ENCODE measurements around the gene MIA2.
"Not testable (repeated sequence)": the region's sequence is repeated elsewhere in the genome, so short reads cannot be mapped to it uniquely, and the experiment has no call there.

The MIA2 gene

DNA sequence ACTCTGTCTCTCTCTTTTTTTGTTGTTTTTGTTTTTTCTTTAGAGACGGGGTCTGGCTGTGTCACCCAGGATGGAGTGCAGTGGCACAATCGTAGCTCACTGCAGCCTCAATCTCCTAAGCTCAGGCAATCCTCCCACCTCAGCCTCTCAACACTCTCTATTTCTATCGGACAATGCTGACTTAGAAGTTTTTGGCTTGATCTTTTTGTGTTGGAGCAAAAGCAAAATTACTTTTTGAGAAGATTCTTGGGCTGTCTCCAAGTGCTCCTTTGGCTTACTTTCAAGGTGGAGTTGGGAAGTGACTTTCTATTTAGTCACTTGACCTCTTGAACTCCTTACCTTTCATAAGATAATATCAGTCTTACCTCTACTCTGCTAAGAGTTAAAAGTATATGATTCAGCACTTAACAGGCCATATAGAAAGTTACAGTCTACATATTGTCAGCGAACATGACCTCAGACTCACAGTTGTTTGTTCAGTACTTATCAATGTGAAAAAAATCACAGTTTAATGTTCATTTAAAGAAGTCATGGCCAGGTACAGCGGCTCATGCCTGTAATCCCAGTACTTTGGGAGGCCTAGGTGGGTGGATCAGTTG is 15.4 kb upstream of the MIA2 start:
- in situ Hi-C loops (cut with HindIII; ENCODE audit: low pct_ligation_motif_present, low sequenced_read_pairs): no loop called here
- no peaks in the 10 kb centered on the region for H3K27me3 ChIP-seq (replicated peaks)
- no peak for DNase-seq
- no peak overlapping the region for H3K27ac ChIP-seq
- no peaks in the 10 kb centered on the region for H3K36me3 ChIP-seq (replicated peaks)
- TF ChIP-seq, protein P1, sequence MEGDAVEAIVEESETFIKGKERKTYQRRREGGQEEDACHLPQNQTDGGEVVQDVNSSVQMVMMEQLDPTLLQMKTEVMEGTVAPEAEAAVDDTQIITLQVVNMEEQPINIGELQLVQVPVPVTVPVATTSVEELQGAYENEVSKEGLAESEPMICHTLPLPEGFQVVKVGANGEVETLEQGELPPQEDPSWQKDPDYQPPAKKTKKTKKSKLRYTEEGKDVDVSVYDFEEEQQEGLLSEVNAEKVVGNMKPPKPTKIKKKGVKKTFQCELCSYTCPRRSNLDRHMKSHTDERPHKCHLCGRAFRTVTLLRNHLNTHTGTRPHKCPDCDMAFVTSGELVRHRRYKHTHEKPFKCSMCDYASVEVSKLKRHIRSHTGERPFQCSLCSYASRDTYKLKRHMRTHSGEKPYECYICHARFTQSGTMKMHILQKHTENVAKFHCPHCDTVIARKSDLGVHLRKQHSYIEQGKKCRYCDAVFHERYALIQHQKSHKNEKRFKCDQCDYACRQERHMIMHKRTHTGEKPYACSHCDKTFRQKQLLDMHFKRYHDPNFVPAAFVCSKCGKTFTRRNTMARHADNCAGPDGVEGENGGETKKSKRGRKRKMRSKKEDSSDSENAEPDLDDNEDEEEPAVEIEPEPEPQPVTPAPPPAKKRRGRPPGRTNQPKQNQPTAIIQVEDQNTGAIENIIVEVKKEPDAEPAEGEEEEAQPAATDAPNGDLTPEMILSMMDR (IDR thresholded peaks at IDR 0.05; ENCODE audit: low read depth, low read length, missing control alignments): no peak
- H3K4me3 ChIP-seq (ENCODE audit: low read depth, low read length): no peak overlapping the region

DNA sequence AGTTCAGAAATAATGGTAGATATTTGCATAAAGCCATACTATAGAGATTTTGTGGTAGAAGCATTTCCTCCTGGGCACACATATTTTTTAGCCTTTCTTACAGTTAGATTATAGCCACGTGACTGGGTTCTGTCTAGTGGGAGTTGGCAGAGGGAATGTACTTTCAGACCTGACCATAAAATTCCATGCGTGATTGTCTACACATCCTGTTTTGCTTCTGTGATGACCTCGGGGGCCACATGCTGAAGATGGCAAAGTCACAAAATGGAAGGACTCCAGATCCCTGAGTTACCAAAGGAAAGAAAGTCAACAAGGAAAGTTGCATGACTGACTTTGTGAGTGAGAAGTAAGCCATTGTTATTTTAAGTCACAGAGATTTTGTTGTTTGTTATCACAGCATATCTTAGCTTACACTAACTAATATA is 14.6 kb upstream of the MIA2 start:
- H3K36me3 ChIP-seq (replicated peaks): no peaks in the 10 kb centered on the region
- peak; percentile 45 for DNase-seq
- in situ Hi-C loops (cut with HindIII; ENCODE audit: low pct_ligation_motif_present, low sequenced_read_pairs): no loop called here
- no peak overlapping the region for H3K27ac ChIP-seq
- no peak overlapping the region for H3K4me3 ChIP-seq (ENCODE audit: low read depth, low read length)
- H3K27me3 ChIP-seq (replicated peaks): no peaks in the 10 kb centered on the region
- TF ChIP-seq, protein P1 (IDR thresholded peaks at IDR 0.05; ENCODE audit: low read depth, low read length, missing control alignments): no peak

DNA sequence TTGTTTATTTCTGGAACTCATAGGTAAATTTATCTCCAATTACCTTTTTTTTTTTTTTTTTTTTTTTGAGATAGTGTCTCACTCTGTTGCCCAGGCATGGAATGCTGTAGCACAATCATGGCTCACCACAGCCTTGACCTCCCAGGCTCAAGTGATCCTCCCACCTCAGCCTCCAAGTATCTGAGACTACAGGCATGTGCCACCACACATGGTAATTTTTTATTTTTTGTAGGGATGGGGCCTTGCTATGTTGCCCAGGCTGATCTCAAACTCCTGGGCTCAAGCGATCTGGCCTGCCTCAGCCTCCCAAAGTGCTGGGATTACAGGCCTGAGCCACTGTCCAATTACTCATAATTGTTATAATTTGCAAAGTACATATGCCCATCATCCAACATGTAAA is 13.2 kb upstream of the MIA2 start:
- H3K27me3 ChIP-seq (replicated peaks); in situ Hi-C loops (cut with HindIII; ENCODE audit: low pct_ligation_motif_present, low sequenced_read_pairs); DNase-seq; H3K4me3 ChIP-seq (ENCODE audit: low read depth, low read length); H3K36me3 ChIP-seq (replicated peaks); H3K27ac ChIP-seq: not testable (repeated sequence)

DNA sequence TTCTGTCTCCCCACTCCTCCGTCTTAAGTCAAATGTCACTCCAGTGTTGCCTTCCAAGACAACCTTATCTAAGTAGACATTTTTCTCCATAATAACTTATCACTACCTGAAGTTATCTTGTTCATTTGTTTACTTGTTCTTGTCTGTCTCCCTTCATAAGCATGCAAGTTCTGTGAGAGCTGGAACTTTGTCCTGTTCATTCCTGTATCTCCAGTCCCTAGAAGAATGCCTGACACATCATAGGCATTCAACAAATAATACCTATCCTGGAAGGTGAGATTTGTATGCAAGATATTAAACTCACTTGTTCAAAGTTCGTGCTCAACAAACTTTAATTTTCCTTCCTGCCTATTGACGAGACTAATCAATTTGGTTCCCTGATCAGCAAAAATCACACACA is 5.7 kb upstream of the MIA2 start:
- in situ Hi-C loops (cut with HindIII; ENCODE audit: low pct_ligation_motif_present, low sequenced_read_pairs): no loop called here
- Histone ChIP-seq H3K4me3 (ENCODE audit: low read depth, low read length) (no peak overlapping the region), H3K27ac (no peak overlapping the region), H3K27me3 (replicated peaks) (no peaks in the 10 kb centered on the region), H3K36me3 (replicated peaks) (no peaks in the 10 kb centered on the region)
- no peak for DNase-seq
- TF ChIP-seq, protein P1 (IDR thresholded peaks at IDR 0.05; ENCODE audit: low read depth, low read length, missing control alignments): no peak

DNA sequence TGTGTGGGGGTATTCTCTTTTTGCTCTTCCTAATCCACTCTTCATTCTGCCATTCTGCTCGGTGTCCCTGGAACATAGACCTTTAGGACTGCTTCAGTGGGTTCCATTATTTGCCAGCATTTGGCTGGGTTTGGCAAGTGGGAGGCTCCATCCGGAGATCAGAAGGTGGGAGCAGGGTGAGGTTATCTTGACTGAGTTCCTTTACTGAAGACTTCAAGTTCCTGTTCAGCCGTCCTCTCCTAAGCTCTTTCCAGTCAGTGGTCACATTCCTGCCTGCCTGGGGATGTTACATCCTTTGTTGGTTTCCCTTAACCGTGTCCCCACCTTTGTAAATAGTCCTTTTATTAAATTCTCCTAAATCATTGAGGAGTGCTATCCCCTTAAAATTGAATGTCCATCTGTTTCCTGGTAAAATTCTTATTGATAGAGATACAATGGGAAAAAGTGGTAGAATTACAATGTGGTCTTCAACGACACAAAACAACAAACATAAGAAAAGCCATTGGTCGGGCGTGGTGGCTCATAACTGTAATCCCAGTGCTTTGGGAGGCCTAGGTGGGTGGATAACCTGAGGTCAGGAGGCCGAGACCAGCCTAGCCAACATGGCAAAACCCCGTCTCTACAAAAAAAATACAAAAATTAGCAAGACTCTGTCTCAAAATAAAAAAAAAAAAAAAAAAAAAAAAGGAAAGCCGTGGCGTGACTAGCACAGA is 5.0 kb upstream of the MIA2 start:
- Histone ChIP-seq H3K27ac (no peak overlapping the region), H3K36me3 (replicated peaks) (no peaks in the 10 kb centered on the region), H3K4me3 (ENCODE audit: low read depth, low read length) (no peak overlapping the region), H3K27me3 (replicated peaks) (no peaks in the 10 kb centered on the region)
- DNase-seq: no peak
- TF ChIP-seq, protein P1 (IDR thresholded peaks at IDR 0.05; ENCODE audit: low read depth, low read length, missing control alignments): no peak
- in situ Hi-C loops (cut with HindIII; ENCODE audit: low pct_ligation_motif_present, low sequenced_read_pairs): no loop called here

DNA sequence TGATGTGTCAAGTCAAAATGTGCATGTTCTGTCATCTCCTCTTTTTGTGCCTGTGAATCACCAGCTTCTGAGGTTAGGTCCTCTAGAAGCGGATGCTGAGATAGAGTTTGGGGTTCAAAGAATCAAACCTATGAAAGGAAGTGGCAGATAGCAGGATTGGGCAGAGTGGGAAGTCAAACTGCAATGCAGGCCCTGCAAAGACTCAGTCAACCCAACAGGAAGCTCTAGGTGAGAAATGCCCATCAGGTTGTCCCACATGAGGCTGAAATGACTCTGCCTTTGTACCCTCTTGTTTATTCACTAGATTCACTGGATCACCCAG is 4.5 kb upstream of the MIA2 start:
- no peak for DNase-seq
- in situ Hi-C loops (cut with HindIII; ENCODE audit: low pct_ligation_motif_present, low sequenced_read_pairs): no loop called here
- H3K36me3 ChIP-seq (replicated peaks): no peaks in the 10 kb centered on the region

More for the DNA sequence above, 4.5 kb upstream of the MIA2 start:
- H3K4me3 ChIP-seq (ENCODE audit: low read depth, low read length): no peak overlapping the region
- TF ChIP-seq, protein P1 (IDR thresholded peaks at IDR 0.05; ENCODE audit: low read depth, low read length, missing control alignments): no peak
- H3K27me3 ChIP-seq (replicated peaks): no peaks in the 10 kb centered on the region
- no peak overlapping the region for H3K27ac ChIP-seq
